H1 (cell line): Measurements from ENCODE around the gene FAM8A1. TPM values are rescaled to one million over a fixed set of nuclear protein-coding genes. Genes with fewer than 3 reads are reported as not detected.

Source experiments
- ZNF274 ChIP-seq: IDR thresholded peaks from 2 replicates; pipeline ENCODE4 v1.7.0; 2012; ENCODE audit warnings: low read length, borderline replicate concordance; ENCODE audit errors: extremely low read depth
- polyA plus RNA-seq, 7 experiments: library from polyadenylated mRNA; depleted of rRNA in 3 of 7; stranded (reverse) in 5 of 7; unstranded in 2 of 7; fragments of >200 nt in 5 of 7; fragments of 200-250 nt in 2 of 7; gene quantifications; 1 replicate in 5 of 7; 2 replicates in 1 of 7; 4 replicates in 1 of 7; pipeline versions ENCODE4 v1.2.1 to v1.2.3, GENCODE V29; 2011 to 2013; ENCODE audit warnings: missing spikeins in 2 of 7, mixed read lengths in 2 of 7
- total RNA-seq: library from RNA; stranded (reverse); fragmentation: NEBNext Ultra II Directional; extraction: Animal tissue kit (Norgen Biotek cat#: 25700); gene quantifications from 2 replicates; pipeline ENCODE4 v1.2.1, GENCODE V29; 2021

FAM8A1 gene
- total and polyA plus RNA-seq, 2 of the 8 experiments (the other 6 are each of a cell fraction or from before 2014, with no cell fraction given), result 3.4 to 9.2 TPM

DNA sequence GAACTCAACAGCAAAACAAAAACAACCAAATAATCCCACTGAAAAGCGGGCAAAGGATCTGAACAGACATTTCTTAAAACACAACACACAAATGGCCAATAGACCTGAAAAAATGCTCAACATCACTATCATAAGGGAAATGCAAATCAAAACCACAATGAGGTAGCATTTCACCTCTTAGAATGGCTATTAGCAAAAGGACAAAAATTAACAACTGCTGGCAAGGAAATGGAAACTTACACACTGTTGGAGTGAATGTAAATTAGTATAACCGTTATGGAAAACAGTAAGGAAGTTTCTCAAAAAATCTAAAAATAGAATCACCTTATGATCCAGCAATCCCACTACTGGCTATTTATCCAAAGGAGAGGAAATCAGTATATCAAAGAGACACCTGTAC lies 20.9 kb downstream of the FAM8A1 start (continued):
- TF ChIP-seq ZNF274, result no peak
